H1 (cell line): ENCODE data around the gene CST7. TPM values are rescaled to one million over a fixed set of nuclear protein-coding genes. Genes with fewer than 3 reads are reported as not detected.

Source experiments
- HDAC6 ChIP-seq: IDR thresholded peaks from one replicate; pipeline ENCODE4 v1.7.1; 2012; ENCODE audit warnings: low read depth, mild to moderate bottlenecking, inconsistent platforms, low read length, moderate library complexity
- NANOG ChIP-seq: IDR thresholded peaks from 2 replicates; pipeline ENCODE4 v1.6.1; 2011; ENCODE audit warnings: low read length, low read depth, mild to moderate bottlenecking, inconsistent platforms; ENCODE audit not compliant: insufficient read depth, poor library complexity, severe bottlenecking
- RFX5 ChIP-seq: IDR thresholded peaks from 2 replicates; pipeline ENCODE4 v1.6.1; 2011; ENCODE audit warnings: low read depth, low read length, improper control_type of control experiment, borderline replicate concordance
- YY1 ChIP-seq: IDR thresholded peaks from 2 replicates; pipeline ENCODE4 v1.6.1; 2011; ENCODE audit warnings: low read depth, mild to moderate bottlenecking, low read length
- polyA plus RNA-seq, 7 experiments: library from polyadenylated mRNA; depleted of rRNA in 3 of 7; stranded (reverse) in 5 of 7; unstranded in 2 of 7; fragments of >200 nt in 5 of 7; fragments of 200-250 nt in 2 of 7; gene quantifications; 1 replicate in 5 of 7; 2 replicates in 1 of 7; 4 replicates in 1 of 7; pipeline versions ENCODE4 v1.2.1 to v1.2.3, GENCODE V29; 2011 to 2013; ENCODE audit warnings: missing spikeins in 2 of 7, mixed read lengths in 2 of 7
- total RNA-seq: library from RNA; stranded (reverse); fragmentation: NEBNext Ultra II Directional; extraction: Animal tissue kit (Norgen Biotek cat#: 25700); gene quantifications from 2 replicates; pipeline ENCODE4 v1.2.1, GENCODE V29; 2021
- TF ChIP-seq, protein P1 (sequence below): IDR thresholded peaks from 2 replicates; pipeline ENCODE4 v1.6.1; 2012; ENCODE audit warnings: inconsistent platforms

Gene CST7
- total and polyA plus RNA-seq, 2 of the 8 experiments (the other 6 are each of a cell fraction or from before 2014, with no cell fraction given): not detected

- no peak for TF ChIP-seq NANOG
- TF ChIP-seq YY1: no peak
- no peak for TF ChIP-seq RFX5
- TF ChIP-seq, protein P1, sequence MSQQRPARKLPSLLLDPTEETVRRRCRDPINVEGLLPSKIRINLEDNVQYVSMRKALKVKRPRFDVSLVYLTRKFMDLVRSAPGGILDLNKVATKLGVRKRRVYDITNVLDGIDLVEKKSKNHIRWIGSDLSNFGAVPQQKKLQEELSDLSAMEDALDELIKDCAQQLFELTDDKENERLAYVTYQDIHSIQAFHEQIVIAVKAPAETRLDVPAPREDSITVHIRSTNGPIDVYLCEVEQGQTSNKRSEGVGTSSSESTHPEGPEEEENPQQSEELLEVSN: no peak
- no peak for TF ChIP-seq HDAC6
Measured at GRCh38 chr20:24977797-24978196, 28.7 kb downstream of the CST7 start (continued).
